ENCODE data around the gene ZNF746.
"Not testable (repeated sequence)": the region's sequence is repeated elsewhere in the genome, so short reads cannot be mapped to it uniquely, and the experiment has no call there.

Gene ZNF746

DNA sequence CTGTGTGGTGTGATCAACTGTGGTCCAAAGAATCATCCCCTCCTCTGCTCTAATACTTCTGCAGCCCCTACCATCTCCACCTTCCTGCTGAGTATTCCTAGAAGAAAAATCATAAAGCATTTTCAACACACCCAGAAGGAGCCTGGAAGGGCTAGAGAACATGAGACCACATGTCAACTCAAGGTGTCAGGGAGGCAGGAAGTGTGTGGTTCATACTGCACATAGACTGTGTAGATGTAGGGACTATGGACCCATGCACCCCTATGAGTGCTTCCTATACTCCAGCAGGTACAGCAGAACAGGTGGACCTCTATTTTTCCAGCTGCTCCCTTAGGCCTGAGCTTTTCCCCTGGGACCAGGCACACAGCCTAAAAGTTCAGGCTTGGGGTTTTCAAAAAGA is 2.6 kb upstream of the ZNF746 start:
- TF ChIP-seq, protein P1, sequence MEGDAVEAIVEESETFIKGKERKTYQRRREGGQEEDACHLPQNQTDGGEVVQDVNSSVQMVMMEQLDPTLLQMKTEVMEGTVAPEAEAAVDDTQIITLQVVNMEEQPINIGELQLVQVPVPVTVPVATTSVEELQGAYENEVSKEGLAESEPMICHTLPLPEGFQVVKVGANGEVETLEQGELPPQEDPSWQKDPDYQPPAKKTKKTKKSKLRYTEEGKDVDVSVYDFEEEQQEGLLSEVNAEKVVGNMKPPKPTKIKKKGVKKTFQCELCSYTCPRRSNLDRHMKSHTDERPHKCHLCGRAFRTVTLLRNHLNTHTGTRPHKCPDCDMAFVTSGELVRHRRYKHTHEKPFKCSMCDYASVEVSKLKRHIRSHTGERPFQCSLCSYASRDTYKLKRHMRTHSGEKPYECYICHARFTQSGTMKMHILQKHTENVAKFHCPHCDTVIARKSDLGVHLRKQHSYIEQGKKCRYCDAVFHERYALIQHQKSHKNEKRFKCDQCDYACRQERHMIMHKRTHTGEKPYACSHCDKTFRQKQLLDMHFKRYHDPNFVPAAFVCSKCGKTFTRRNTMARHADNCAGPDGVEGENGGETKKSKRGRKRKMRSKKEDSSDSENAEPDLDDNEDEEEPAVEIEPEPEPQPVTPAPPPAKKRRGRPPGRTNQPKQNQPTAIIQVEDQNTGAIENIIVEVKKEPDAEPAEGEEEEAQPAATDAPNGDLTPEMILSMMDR (IDR thresholded peaks at IDR 0.05), result no peak
- no peak overlapping the region for H3K27ac ChIP-seq
- no peak overlapping the region for H3K4me3 ChIP-seq
- no peak for DNase-seq (ENCODE audit: low spot score)

DNA sequence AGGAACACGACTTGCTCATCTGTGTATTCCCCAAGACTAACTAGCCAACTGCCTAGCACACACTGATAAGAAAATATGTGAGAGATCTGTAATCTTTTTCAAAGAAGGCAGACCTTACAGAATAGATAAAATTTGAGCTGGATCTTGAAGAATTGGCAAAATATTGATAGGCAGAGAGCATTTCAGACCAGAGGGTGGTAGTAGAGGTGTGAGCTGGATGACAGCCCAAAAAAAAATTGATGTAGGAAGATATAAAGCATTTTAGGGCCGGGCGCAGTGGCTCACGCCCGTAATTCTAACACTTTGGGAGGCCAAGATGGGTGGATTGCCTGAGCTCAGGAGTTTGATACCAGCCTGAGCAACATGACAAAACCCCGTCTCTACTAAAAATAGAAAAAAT is 1.2 kb upstream of the ZNF746 start:
- no peak overlapping the region for H3K4me3 ChIP-seq
- no peak for DNase-seq (ENCODE audit: low spot score)
- TF ChIP-seq, protein P1 (IDR thresholded peaks at IDR 0.05), result no peak
- no peak overlapping the region for H3K27ac ChIP-seq

DNA sequence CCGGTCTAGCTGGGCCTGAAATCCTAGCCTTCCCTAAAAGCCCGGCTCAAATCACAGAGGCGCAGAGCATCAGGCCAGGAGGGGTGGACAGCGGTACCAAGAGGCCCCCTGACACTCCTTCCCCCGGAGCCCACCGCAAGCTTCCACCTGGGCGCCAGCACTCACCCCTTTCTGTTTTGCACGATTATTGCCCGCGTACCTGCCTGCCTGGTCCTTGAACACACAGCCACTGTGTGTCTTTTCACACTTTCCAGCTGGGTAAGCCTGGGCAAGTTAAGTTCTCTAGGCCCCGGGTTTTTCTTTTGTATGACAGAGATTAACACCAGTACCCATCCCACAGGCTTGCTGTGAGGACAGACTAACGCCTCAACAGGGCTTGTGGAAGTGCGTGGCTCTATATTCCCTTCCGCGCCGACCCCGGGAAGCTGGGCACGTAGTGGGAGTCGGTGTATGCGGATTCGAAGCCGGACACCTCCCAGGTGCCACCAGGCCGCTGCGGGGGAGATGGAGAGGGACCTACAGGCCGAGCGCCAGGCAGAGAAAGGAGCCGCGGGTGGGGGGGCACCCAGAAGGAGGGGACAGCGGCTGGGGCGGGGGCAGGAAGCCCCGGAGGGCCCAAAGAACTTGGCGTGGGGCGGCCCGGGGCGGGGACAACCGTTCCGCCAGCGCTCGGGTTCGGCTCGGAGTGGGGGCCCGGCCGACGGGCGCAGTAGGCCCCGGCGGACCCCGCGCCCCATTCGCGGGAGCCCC is 792 bp downstream of the ZNF746 start:
- H3K4me3 ChIP-seq, result peak overlapping the region; percentile 80
- TF ChIP-seq, protein P1 (IDR thresholded peaks at IDR 0.05), result no peak
- DNase-seq (ENCODE audit: low spot score), result no peak

DNA sequence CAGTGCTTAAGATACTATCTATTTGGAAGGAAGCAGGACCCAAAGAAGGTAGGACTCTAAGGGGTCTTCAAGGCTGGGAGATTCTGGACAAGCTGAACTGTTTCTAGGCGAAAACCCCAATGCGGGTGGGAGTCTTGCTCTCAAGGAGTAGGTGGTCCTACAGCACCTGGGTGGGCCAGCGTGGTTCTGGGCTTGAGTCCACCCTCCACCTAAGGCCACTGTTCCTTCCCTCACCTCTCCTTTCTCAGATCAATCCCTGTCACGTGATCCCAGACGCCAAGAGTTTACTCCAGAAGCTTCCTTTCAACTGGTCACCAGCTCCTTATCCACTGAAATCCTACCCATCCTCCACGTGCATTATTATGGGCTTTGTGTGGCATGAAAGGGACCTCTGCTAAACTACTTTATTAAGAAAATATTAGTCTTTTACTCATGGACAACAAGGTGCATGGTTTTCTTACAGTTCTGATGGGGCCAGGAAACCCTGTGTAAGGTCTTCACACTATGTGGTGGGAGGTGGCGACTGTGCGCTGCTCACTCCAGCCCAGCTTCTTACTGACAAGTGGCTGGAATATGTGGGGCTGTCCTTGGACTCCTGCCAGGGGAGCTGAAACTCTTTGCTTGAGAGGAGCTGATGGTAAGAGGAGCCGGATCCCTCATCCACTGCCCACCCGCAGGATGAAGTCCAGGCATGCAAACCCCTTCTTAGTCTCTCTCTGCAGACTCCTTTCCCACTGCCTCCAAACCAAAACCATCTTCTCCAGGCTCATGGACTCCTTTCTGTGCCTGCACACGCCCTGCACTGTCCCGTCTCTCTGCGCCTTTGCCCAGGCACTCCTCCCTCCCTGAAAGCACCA is 1.6 kb downstream of the ZNF746 start:
- peak overlapping the region; percentile 80 for H3K4me3 ChIP-seq
- DNase-seq (ENCODE audit: low spot score), result no peak
- TF ChIP-seq, protein P1 (IDR thresholded peaks at IDR 0.05), result no peak

More for the DNA sequence above, 792 bp downstream of the ZNF746 start:
- H3K27ac ChIP-seq, result peak overlapping the region; percentile 86 to 93

DNA sequence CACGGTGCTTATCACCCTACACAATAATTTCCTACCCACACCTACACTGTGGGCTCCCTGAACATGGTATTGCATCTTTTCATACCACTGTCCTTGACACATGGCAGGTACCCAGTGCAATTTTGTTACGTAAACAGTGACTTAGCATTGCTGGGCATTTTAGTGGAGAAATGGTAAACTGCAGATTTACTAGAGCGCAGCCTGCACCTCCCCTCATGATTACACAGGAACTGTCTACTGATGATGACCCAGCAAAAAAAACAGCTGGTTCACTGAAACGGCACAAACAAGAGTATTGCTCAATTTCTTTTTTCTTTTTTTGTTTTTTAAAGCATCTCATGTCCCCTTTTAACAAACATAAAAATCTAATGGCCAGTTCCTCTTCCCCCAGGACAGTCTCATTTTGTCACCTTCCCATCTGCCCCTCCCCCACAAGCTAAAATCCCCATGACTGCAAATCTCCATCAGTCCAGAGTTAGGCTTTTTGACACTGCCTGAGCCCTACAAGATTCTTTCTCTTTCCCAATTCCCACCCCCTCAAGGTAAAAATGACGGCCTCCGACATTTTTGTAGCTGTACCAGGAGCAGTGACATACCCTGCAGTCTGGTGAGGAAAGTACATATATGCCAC is 2.8 kb downstream of the ZNF746 start:
- Histone ChIP-seq H3K4me3 (no peak overlapping the region), H3K27ac (peak overlapping the region in 1 of 2 donors; percentile 93)
- no peak for DNase-seq (ENCODE audit: low spot score)

More for the DNA sequence above, 1.6 kb downstream of the ZNF746 start:
- peak overlapping the region in 1 of 2 donors; percentile 93 for H3K27ac ChIP-seq

DNA sequence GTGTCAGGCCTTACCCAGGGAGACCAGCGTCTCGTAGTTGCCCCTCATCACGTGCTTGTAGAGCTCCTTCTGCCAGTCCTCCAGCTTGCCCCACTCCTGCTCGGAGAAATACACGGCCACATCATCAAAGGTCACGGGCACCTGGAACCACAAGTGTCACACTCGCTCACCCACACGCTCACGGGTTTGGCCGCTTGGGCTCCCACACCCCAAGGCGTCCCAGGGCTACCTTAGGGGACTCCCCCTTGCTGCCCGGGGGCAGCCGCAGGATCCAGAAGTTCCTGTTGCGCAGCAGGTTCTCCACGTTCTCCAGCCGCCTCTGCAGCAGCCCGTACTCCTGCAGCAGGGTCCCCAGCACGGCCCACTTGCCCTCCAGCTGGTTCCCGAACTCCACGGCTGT is 3.6 kb downstream of the ZNF746 start:
- peak overlapping the region in 1 of 2 donors; percentile 17 for H3K27ac ChIP-seq
- not testable (repeated sequence) for DNase-seq (ENCODE audit: low spot score); H3K4me3 ChIP-seq

More for the DNA sequence above, 2.8 kb downstream of the ZNF746 start:
- TF ChIP-seq, protein P1 (IDR thresholded peaks at IDR 0.05), result no peak

DNA sequence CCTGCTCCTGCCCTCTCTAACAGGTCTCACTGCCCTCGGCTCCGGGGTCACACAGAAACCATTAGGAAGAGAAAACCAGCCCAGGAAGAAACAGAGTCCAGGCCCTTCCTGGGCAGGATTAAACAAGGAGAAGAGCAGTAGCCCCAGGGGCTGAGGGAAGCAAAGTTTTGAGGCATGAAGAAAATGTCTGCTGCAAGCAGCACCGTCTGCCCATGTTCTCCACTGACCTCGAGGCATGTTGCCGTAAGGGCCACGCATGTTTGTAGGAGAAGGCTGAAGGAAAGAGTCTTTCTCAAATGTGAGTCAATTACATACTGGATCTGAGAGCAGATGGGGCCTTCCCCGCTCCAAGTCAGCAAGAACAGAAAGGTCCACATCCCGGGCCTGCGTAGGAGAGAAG is 4.2 kb downstream of the ZNF746 start:
- H3K4me3 ChIP-seq, result no peak overlapping the region
- H3K27ac ChIP-seq, result no peak overlapping the region
- no peak for DNase-seq (ENCODE audit: low spot score)
- TF ChIP-seq, protein P1 (IDR thresholded peaks at IDR 0.05), result no peak
